ENCODE measurements around the gene DPCD.

Gene DPCD

GRCh38 chr10:101587725-101588653 lies at the start of gene DPCD, which contains the start of gene POLL:
TSS of gene DPCD (plus strand) at chr10:101588321. CDS start at chr10:101588337, 16 bp downstream.
TSS of gene POLL (minus strand) at chr10:101588257. CDS start at chr10:101587360, 897 bp downstream.
- DNase-seq (ENCODE audit: low spot score) (peak; percentile 97), ATAC-seq (ENCODE audit: low read depth) (peak; percentile 92)
- peaks cover 26% of the 10 kb centered on the region for H3K36me3 ChIP-seq (ENCODE audit: low read depth)
- peak within 1 kb of the TSS; percentile 92 for H3K4me3 ChIP-seq (ENCODE audit: severe bottlenecking)
- H3K9me3 ChIP-seq (ENCODE audit: severe bottlenecking): no peaks in the 10 kb centered on the region
- H3K27me3 ChIP-seq (ENCODE audit: insufficient read depth, poor library complexity, severe bottlenecking): no peaks in the 10 kb centered on the region
- H3K4me1 ChIP-seq (ENCODE audit: insufficient read depth, poor library complexity, severe bottlenecking): no peaks in the 10 kb centered on the region
- no peak for TF ChIP-seq CTCF (IDR thresholded peaks at IDR 0.05; ENCODE audit: poor library complexity, severe bottlenecking)
- H3K27ac ChIP-seq (ENCODE audit: poor library complexity, severe bottlenecking): no peak within 1 kb of the TSS

GRCh38 chr10:101538446-101538845 lies 49.7 kb upstream of the DPCD start:
- DNase-seq (ENCODE audit: low spot score) (no peak), ATAC-seq (ENCODE audit: low read depth) (no peak)
- no peak for TF ChIP-seq CTCF (IDR thresholded peaks at IDR 0.05; ENCODE audit: poor library complexity, severe bottlenecking)
- Histone ChIP-seq H3K4me1 (ENCODE audit: insufficient read depth, poor library complexity, severe bottlenecking) (no peaks in the 10 kb centered on the region), H3K27ac (ENCODE audit: poor library complexity, severe bottlenecking) (no peak overlapping the region), H3K4me3 (ENCODE audit: severe bottlenecking) (no peak overlapping the region), H3K36me3 (ENCODE audit: low read depth) (no peaks in the 10 kb centered on the region), H3K9me3 (ENCODE audit: severe bottlenecking) (no peaks in the 10 kb centered on the region), H3K27me3 (ENCODE audit: insufficient read depth, poor library complexity, severe bottlenecking) (no peaks in the 10 kb centered on the region)

- Histone ChIP-seq H3K27me3 (ENCODE audit: insufficient read depth, poor library complexity, severe bottlenecking) (no peaks in the 10 kb centered on the region), H3K36me3 (ENCODE audit: low read depth) (no peaks in the 10 kb centered on the region), H3K4me1 (ENCODE audit: insufficient read depth, poor library complexity, severe bottlenecking) (no peaks in the 10 kb centered on the region), H3K27ac (ENCODE audit: poor library complexity, severe bottlenecking) (no peak overlapping the region), H3K9me3 (ENCODE audit: severe bottlenecking) (no peaks in the 10 kb centered on the region), H3K4me3 (ENCODE audit: severe bottlenecking) (no peak overlapping the region)
- ATAC-seq (ENCODE audit: low read depth): no peak
- no peak for TF ChIP-seq CTCF (IDR thresholded peaks at IDR 0.05; ENCODE audit: poor library complexity, severe bottlenecking)
- no peak for DNase-seq (ENCODE audit: low spot score)
These were observed 42.2 kb upstream of the DPCD start for GRCh38 chr10:101545898-101546297.

- Histone ChIP-seq H3K4me3 (ENCODE audit: severe bottlenecking) (no peak overlapping the region), H3K27ac (ENCODE audit: poor library complexity, severe bottlenecking) (no peak overlapping the region), H3K4me1 (ENCODE audit: insufficient read depth, poor library complexity, severe bottlenecking) (no peaks in the 10 kb centered on the region), H3K9me3 (ENCODE audit: severe bottlenecking) (no peaks in the 10 kb centered on the region), H3K27me3 (ENCODE audit: insufficient read depth, poor library complexity, severe bottlenecking) (no peaks in the 10 kb centered on the region), H3K36me3 (ENCODE audit: low read depth) (no peaks in the 10 kb centered on the region)
- DNase-seq (ENCODE audit: low spot score) (no peak), ATAC-seq (ENCODE audit: low read depth) (no peak)
- TF ChIP-seq CTCF (IDR thresholded peaks at IDR 0.05; ENCODE audit: poor library complexity, severe bottlenecking): no peak
These were observed 37.2 kb upstream of the DPCD start for GRCh38 chr10:101550965-101551364.

- Histone ChIP-seq H3K9me3 (ENCODE audit: severe bottlenecking) (no peaks in the 10 kb centered on the region), H3K27me3 (ENCODE audit: insufficient read depth, poor library complexity, severe bottlenecking) (no peaks in the 10 kb centered on the region), H3K4me1 (ENCODE audit: insufficient read depth, poor library complexity, severe bottlenecking) (no peaks in the 10 kb centered on the region), H3K36me3 (ENCODE audit: low read depth) (no peaks in the 10 kb centered on the region), H3K4me3 (ENCODE audit: severe bottlenecking) (no peak overlapping the region), H3K27ac (ENCODE audit: poor library complexity, severe bottlenecking) (no peak overlapping the region)
- no peak for DNase-seq (ENCODE audit: low spot score)
- ATAC-seq (ENCODE audit: low read depth): no peak
- TF ChIP-seq CTCF (IDR thresholded peaks at IDR 0.05; ENCODE audit: poor library complexity, severe bottlenecking): no peak
These were observed 35.7 kb upstream of the DPCD start for GRCh38 chr10:101552442-101552841.

Data from RWPE2 (cell line).